Fibroblast of skin of left quadriceps (primary cell): ENCODE measurements around the gene B4GALNT3.

ENCODE experiments used
- DNase-seq, 2 experiments: peaks; one replicate each; pipeline ENCODE4 v3.0.0-alpha.2; 2013; ENCODE audit warnings: low read depth in 2 of 2

The B4GALNT3 gene

GRCh38 chr12:559208-559905 lies 99.6 kb downstream of the B4GALNT3 start:
- DNase-seq = no peak

GRCh38 chr12:559906-560455 lies 100.2 kb downstream of the B4GALNT3 start:
- no peak for DNase-seq

- DNase-seq = no peak
Measured at GRCh38 chr12:560691-561390, 101.1 kb downstream of the B4GALNT3 start.

GRCh38 chr12:561391-561705 lies 101.6 kb downstream of the B4GALNT3 start:
- no peak for DNase-seq

GRCh38 chr12:561908-562593 lies 102.3 kb downstream of the B4GALNT3 start:
- no peak for DNase-seq

GRCh38 chr12:562634-563033 lies 102.9 kb downstream of the B4GALNT3 start:
- DNase-seq = no peak

- DNase-seq = peak in 1 of 2 experiments; percentile 22
Measured at GRCh38 chr12:563250-563781, 103.6 kb downstream of the B4GALNT3 start.

GRCh38 chr12:563787-564298 lies 104.1 kb downstream of the B4GALNT3 start:
- no peak for DNase-seq

GRCh38 chr12:565161-565560 lies 105.4 kb downstream of the B4GALNT3 start:
- no peak for DNase-seq

- DNase-seq = no peak
Measured at GRCh38 chr12:565589-566105, 105.9 kb downstream of the B4GALNT3 start.

- no peak for DNase-seq
Measured at GRCh38 chr12:568486-568885, 108.7 kb downstream of the B4GALNT3 start.

GRCh38 chr12:569091-569676 lies 109.4 kb downstream of the B4GALNT3 start:
- no peak for DNase-seq

GRCh38 chr12:569803-570434 lies 110.2 kb downstream of the B4GALNT3 start:
- DNase-seq = peak; percentile 64 to 67

- DNase-seq = peak; percentile 24 to 39
Measured at GRCh38 chr12:570435-570920, 110.7 kb downstream of the B4GALNT3 start.

- DNase-seq = no peak
Measured at GRCh38 chr12:570921-571794, 111.4 kb downstream of the B4GALNT3 start.

- no peak for DNase-seq
Measured at GRCh38 chr12:571795-572531, 112.2 kb downstream of the B4GALNT3 start.

GRCh38 chr12:572532-572899 lies 112.8 kb downstream of the B4GALNT3 start:
- no peak for DNase-seq

GRCh38 chr12:573232-573631 lies 113.5 kb downstream of the B4GALNT3 start:
- DNase-seq = no peak

GRCh38 chr12:574475-575128 lies 114.9 kb downstream of the B4GALNT3 start:
- DNase-seq = no peak
